PC-3 (cell line): ENCODE measurements around the gene SLC35A4. TPM values are rescaled to one million over a fixed set of nuclear protein-coding genes. Genes with fewer than 3 reads are reported as not detected.

Experiments
- ATAC-seq: fragments of 200-7000 bp; cut with Tn5 transposase; 2 replicates; pipeline ENCODE4 v1.9.1; 2020; ENCODE audit warnings: mild to moderate bottlenecking, moderate library complexity
- BruUV-seq: library from RNA; stranded (reverse); fragments of 400-500 nt; replicated peaks from 2 replicates; lab custom pipeline; 2021; lab: Mats Ljungman, UMichigan
- CTCF ChIA-PET: fragments of 300-600 bp; sonication (Branson Sonifier 250); formaldehyde crosslinking; loops from one replicate; lab custom pipeline; 2022; ENCODE audit warnings: antibody characterized with exemption; lab: Charles Lee
- POLR2A ChIA-PET: fragments of 300-600 bp; sonication (Branson Sonifier 250); formaldehyde crosslinking; loops from one replicate; lab custom pipeline; 2022; ENCODE audit warnings: antibody characterized with exemption; ENCODE audit not compliant: unreplicated experiment; lab: Charles Lee
- DNase-seq: peaks from one replicate; pipeline ENCODE4 v3.0.0-alpha.2; 2015
- H2AFZ ChIP-seq: fragments of 300-600 bp; sonication (generic); 2 replicates; pipeline ENCODE4 v1.6.0; 2016; ENCODE audit warnings: antibody characterized with exemption, low read length
- H3F3A ChIP-seq: fragments of 300-600 bp; sonication (generic); one replicate; pipeline ENCODE4 v1.6.0; 2017; ENCODE audit warnings: antibody characterized with exemption, low read length, control low read depth, mild to moderate bottlenecking; ENCODE audit not compliant: unreplicated experiment
- H3K27ac ChIP-seq: fragments of 300-600 bp; sonication (generic); 2 replicates; pipeline ENCODE4 v1.5.1; 2016; ENCODE audit warnings: mild to moderate bottlenecking, low read length
- H3K27me3 ChIP-seq: fragments of 300-600 bp; sonication (generic); 2 replicates; pipeline ENCODE4 v1.6.1; 2016; ENCODE audit warnings: low read length, mixed read lengths
- H3K36me3 ChIP-seq: fragments of 300-600 bp; sonication (generic); 2 replicates; pipeline ENCODE4 v1.6.1; 2016; ENCODE audit warnings: low read depth, mixed run types, low read length, mixed read lengths
- H3K4me1 ChIP-seq: fragments of 300-600 bp; sonication (generic); 2 replicates; pipeline ENCODE4 v1.5.1; 2016; ENCODE audit warnings: low read length; ENCODE audit not compliant: insufficient read depth
- H3K4me2 ChIP-seq: fragments of 300-600 bp; sonication (generic); 2 replicates; pipeline ENCODE4 v1.6.0; 2016; ENCODE audit warnings: low read length
- H3K4me3 ChIP-seq: fragments of 300-600 bp; sonication (generic); 2 replicates; pipeline ENCODE4 v1.5.1; 2016; ENCODE audit warnings: mild to moderate bottlenecking, low read length, mixed read lengths
- H3K79me2 ChIP-seq: fragments of 300-600 bp; sonication (generic); 2 replicates; pipeline ENCODE4 v1.6.1; 2017; ENCODE audit warnings: low read length, mixed read lengths
- H3K9ac ChIP-seq: fragments of 300-600 bp; sonication (generic); 2 replicates; pipeline ENCODE4 v1.6.0; 2016; ENCODE audit warnings: mild to moderate bottlenecking, low read length
- H3K9me2 ChIP-seq: fragments of 300-600 bp; sonication (generic); replicated peaks from 2 replicates; pipeline ENCODE4 v1.6.1; 2016; ENCODE audit warnings: mixed run types, low read length, mixed read lengths
- H3K9me3 ChIP-seq: fragments of 300-600 bp; sonication (generic); 2 replicates; pipeline ENCODE4 v1.6.1; 2016; ENCODE audit warnings: low read length, mixed read lengths
- H4K20me1 ChIP-seq: fragments of 300-600 bp; sonication (generic); 2 replicates; pipeline ENCODE4 v1.6.1; 2016; ENCODE audit warnings: low read length, mixed read lengths
- EZH2 ChIP-seq: fragments of 300-600 bp; sonication (generic); IDR thresholded peaks from one replicate; pipeline ENCODE4 v1.6.1; 2017; ENCODE audit warnings: antibody characterized with exemption, mild to moderate bottlenecking, low read length; ENCODE audit not compliant: unreplicated experiment
- EZH2phosphoT487 ChIP-seq: fragments of 300-600 bp; sonication (generic); IDR thresholded peaks from 2 replicates; pipeline ENCODE4 v1.6.1; 2018; ENCODE audit warnings: mild to moderate bottlenecking, antibody characterized with exemption, low read length, borderline replicate concordance
- intact Hi-C: fragments of 100-400 bp; cut with micrococcal nuclease; formaldehyde crosslinking; loops from 2 replicates; pipeline ENCODE4 v1.9.0; 2023
- total RNA-seq: library from RNA; depleted of rRNA; stranded (reverse); fragments of >200 nt; gene quantifications from 2 replicates; pipeline ENCODE4 v1.2.3, GENCODE V29; 2014
- TF ChIP-seq, protein P1 (sequence below): fragments of 300-600 bp; sonication (generic); conservative IDR thresholded peaks from 2 replicates; pipeline ENCODE4 v1.5.1; 2017; ENCODE audit warnings: antibody characterized with exemption, low read depth, mild to moderate bottlenecking, low read length

SLC35A4 gene
- total RNA-seq, 1 experiment from 2014 or later, result 25.0 TPM

- ATAC-seq, result peak; percentile 99
- Histone ChIP-seq H3F3A (no peaks in the 10 kb centered on the region), H3K4me3 (no peak overlapping the region), H3K4me1 (peaks cover 13% of the 10 kb centered on the region), H2AFZ (no peak overlapping the region), H3K9ac (no peak overlapping the region), H3K27me3 (no peaks in the 10 kb centered on the region), H3K36me3 (peaks cover 51% of the 10 kb centered on the region), H3K79me2 (no peaks in the 10 kb centered on the region), H3K4me2 (no peak overlapping the region), H3K9me2 (no peaks in the 10 kb centered on the region), H3K27ac (no peak overlapping the region), H3K9me3 (no peaks in the 10 kb centered on the region), H4K20me1 (no peaks in the 10 kb centered on the region)
- TF ChIP-seq, protein P1, sequence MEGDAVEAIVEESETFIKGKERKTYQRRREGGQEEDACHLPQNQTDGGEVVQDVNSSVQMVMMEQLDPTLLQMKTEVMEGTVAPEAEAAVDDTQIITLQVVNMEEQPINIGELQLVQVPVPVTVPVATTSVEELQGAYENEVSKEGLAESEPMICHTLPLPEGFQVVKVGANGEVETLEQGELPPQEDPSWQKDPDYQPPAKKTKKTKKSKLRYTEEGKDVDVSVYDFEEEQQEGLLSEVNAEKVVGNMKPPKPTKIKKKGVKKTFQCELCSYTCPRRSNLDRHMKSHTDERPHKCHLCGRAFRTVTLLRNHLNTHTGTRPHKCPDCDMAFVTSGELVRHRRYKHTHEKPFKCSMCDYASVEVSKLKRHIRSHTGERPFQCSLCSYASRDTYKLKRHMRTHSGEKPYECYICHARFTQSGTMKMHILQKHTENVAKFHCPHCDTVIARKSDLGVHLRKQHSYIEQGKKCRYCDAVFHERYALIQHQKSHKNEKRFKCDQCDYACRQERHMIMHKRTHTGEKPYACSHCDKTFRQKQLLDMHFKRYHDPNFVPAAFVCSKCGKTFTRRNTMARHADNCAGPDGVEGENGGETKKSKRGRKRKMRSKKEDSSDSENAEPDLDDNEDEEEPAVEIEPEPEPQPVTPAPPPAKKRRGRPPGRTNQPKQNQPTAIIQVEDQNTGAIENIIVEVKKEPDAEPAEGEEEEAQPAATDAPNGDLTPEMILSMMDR, result no peak
- TF ChIP-seq EZH2phosphoT487 (no peak), EZH2 (no peak)
- BruUV-seq, result no TSS peak
- CTCF ChIA-PET, result interaction anchor here (1.2 kb wide), 1 partner anchor 177 kb away, joined by 3 read pairs; no protein-coding TSS in a partner anchor
- POLR2A ChIA-PET, result interaction anchor here (0.9 kb wide), 1 partner anchor 17 kb away, joined by 4 read pairs; the partner anchor contains the start of gene SRA1
- intact Hi-C loops, result loop anchor here (10.0 kb wide), 1 partner anchor 175 kb away; no protein-coding TSS in a partner anchor
- peak; percentile 61 for DNase-seq
Measured at GRCh38 chr5:140540227-140540626, 24.4 kb upstream of the SLC35A4 start.

- no peaks in the 10 kb centered on the region for H3K9me3 ChIP-seq
- no peaks in the 10 kb centered on the region for H4K20me1 ChIP-seq
- no peak overlapping the region for H3K27ac ChIP-seq
- no peak for DNase-seq
- no peaks in the 10 kb centered on the region for H3K79me2 ChIP-seq
- H3K9me2 ChIP-seq, result no peaks in the 10 kb centered on the region
- intact Hi-C loops, result loop anchor here (10.0 kb wide), 1 partner anchor 172 kb away; no protein-coding TSS in a partner anchor
- no TSS peak for BruUV-seq
- no peak overlapping the region for H2AFZ ChIP-seq
- CTCF ChIA-PET, result no interaction called here
- no peak for TF ChIP-seq EZH2
- TF ChIP-seq EZH2phosphoT487, result no peak
- TF ChIP-seq, protein P1, result no peak
- no peaks in the 10 kb centered on the region for H3K27me3 ChIP-seq
- H3K4me3 ChIP-seq, result no peak overlapping the region
- no peak for ATAC-seq
- no peaks in the 10 kb centered on the region for H3F3A ChIP-seq
- no peak overlapping the region for H3K9ac ChIP-seq
- POLR2A ChIA-PET, result no interaction called here
- H3K36me3 ChIP-seq, result peaks cover 36% of the 10 kb centered on the region
- H3K4me1 ChIP-seq, result peaks cover 27% of the 10 kb centered on the region
- H3K4me2 ChIP-seq, result no peak overlapping the region
Measured at GRCh38 chr5:140542972-140543371, 21.7 kb upstream of the SLC35A4 start.

GRCh38 chr5:140544986-140545385 lies 19.6 kb upstream of the SLC35A4 start:
- POLR2A ChIA-PET, result no interaction called here
- CTCF ChIA-PET, result no interaction called here
- no peaks in the 10 kb centered on the region for H3K9me3 ChIP-seq
- no peak overlapping the region for H2AFZ ChIP-seq
- no peak overlapping the region for H3K4me2 ChIP-seq
- no peak overlapping the region for H3K9ac ChIP-seq
- intact Hi-C loops, result loop anchor here (10.0 kb wide), 1 partner anchor 170 kb away; no protein-coding TSS in a partner anchor
- H3K27ac ChIP-seq, result no peak overlapping the region
- ATAC-seq (no peak), DNase-seq (no peak)
- peaks cover 25% of the 10 kb centered on the region for H3K36me3 ChIP-seq
- no peak overlapping the region for H3K4me3 ChIP-seq
- H3F3A ChIP-seq, result no peaks in the 10 kb centered on the region
- no peak for TF ChIP-seq EZH2phosphoT487
- no peak for TF ChIP-seq EZH2
- TF ChIP-seq, protein P1, result no peak
- H3K27me3 ChIP-seq, result no peaks in the 10 kb centered on the region
- no peaks in the 10 kb centered on the region for H3K79me2 ChIP-seq
- H4K20me1 ChIP-seq, result no peaks in the 10 kb centered on the region
- no peaks in the 10 kb centered on the region for H3K9me2 ChIP-seq
- no TSS peak for BruUV-seq
- peaks cover 21% of the 10 kb centered on the region for H3K4me1 ChIP-seq
